Keratinocyte (primary cell): ENCODE results near the gene MYH9. TPM values are rescaled to one million over a fixed set of nuclear protein-coding genes. Genes with fewer than 3 reads are reported as not detected.
A peak's percentile ranks its signal among the peaks of the same experiment; 100 is the strongest.

Experiments used
- DNase-seq: peaks from one replicate; pipeline ENCODE4 v3.0.0-alpha.2; 2011; ENCODE audit warnings: low read depth, missing footprints, low spot score
- FAIRE-seq: peaks from 2 replicates; lab custom pipeline; 2011; peaks lifted over from hg19 to GRCh38; lab: Jason Lieb, UNC
- H2AFZ ChIP-seq: 2 replicates; pipeline ENCODE4 v1.6.0; 2012; ENCODE audit warnings: low read length, control low read depth, inconsistent platforms; ENCODE audit not compliant: control insufficient read depth
- H3K27ac ChIP-seq: 2 replicates; pipeline ENCODE4 v1.5.1; 2011; ENCODE audit warnings: low read length; ENCODE audit not compliant: control insufficient read depth, insufficient read depth
- H3K27me3 ChIP-seq: 3 replicates; pipeline ENCODE4 v1.6.0; 2011; ENCODE audit warnings: low read length; ENCODE audit not compliant: control insufficient read depth, insufficient read depth; ENCODE audit errors: extremely low read depth
- H3K36me3 ChIP-seq, 2 experiments: 2 replicates in 1 of 2; 3 replicates in 1 of 2; pipeline ENCODE4 v1.5.1; 2011; ENCODE audit warnings: low read length in 2 of 2, mild to moderate bottlenecking in 1 of 2; ENCODE audit not compliant: control insufficient read depth in 2 of 2, insufficient read depth in 2 of 2; ENCODE audit errors: extremely low read depth in 1 of 2
- H3K4me1 ChIP-seq: 3 replicates; pipeline ENCODE4 v1.5.1; 2011; ENCODE audit warnings: low read length; ENCODE audit not compliant: control insufficient read depth, insufficient read depth; ENCODE audit errors: extremely low read depth
- H3K4me2 ChIP-seq: 3 replicates; pipeline ENCODE4 v1.6.0; 2011; ENCODE audit warnings: low read depth, low read length; ENCODE audit not compliant: control insufficient read depth, insufficient read depth; ENCODE audit errors: extremely low read depth
- H3K4me3 ChIP-seq, 3 experiments: fragments of 200-600 bp in 1 of 3; sonication (generic) in 1 of 3; 2 replicates in 2 of 3; 3 replicates in 1 of 3; pipeline ENCODE4 v1.5.1; 2011 to 2016; ENCODE audit warnings: low read length in 3 of 3, mild to moderate bottlenecking in 3 of 3, control low read depth in 2 of 3, inconsistent platforms in 1 of 3, low read depth in 1 of 3, mixed read lengths in 1 of 3, mixed run types in 1 of 3, moderate library complexity in 1 of 3; ENCODE audit not compliant: control insufficient read depth in 2 of 3, insufficient read depth in 2 of 3; ENCODE audit errors: extremely low read depth in 1 of 3
- H3K79me2 ChIP-seq: 2 replicates; pipeline ENCODE4 v1.6.0; 2012; ENCODE audit warnings: low read length; ENCODE audit not compliant: control insufficient read depth, insufficient read depth
- H3K9ac ChIP-seq: 3 replicates; pipeline ENCODE4 v1.6.0; 2011; ENCODE audit warnings: low read length; ENCODE audit not compliant: control insufficient read depth, insufficient read depth; ENCODE audit errors: extremely low read depth
- H3K9me1 ChIP-seq: 3 replicates; pipeline ENCODE4 v1.6.0; 2011; ENCODE audit warnings: low read length; ENCODE audit not compliant: control insufficient read depth, insufficient read depth; ENCODE audit errors: extremely low read depth
- H3K9me3 ChIP-seq: 2 replicates; pipeline ENCODE4 v1.5.1; 2012; ENCODE audit warnings: low read depth, low read length; ENCODE audit not compliant: control insufficient read depth
- H4K20me1 ChIP-seq: 3 replicates; pipeline ENCODE4 v1.6.0; 2011; ENCODE audit warnings: low read length; ENCODE audit not compliant: control insufficient read depth, insufficient read depth; ENCODE audit errors: extremely low read depth
- CTCF ChIP-seq, 3 experiments: IDR thresholded peaks in 1 of 3; conservative IDR thresholded peaks in 1 of 3; optimal IDR thresholded peaks in 1 of 3; 2 replicates in 2 of 3; 3 replicates in 1 of 3; pipeline versions ENCODE3 to v1.5.1; 2011; ENCODE audit warnings: low read length in 3 of 3, mild to moderate bottlenecking in 3 of 3, moderate library complexity in 2 of 3, control low read depth in 1 of 3, inconsistent platforms in 1 of 3; ENCODE audit not compliant: insufficient read depth in 2 of 3; ENCODE audit errors: extremely low read depth in 1 of 3
- EZH2 ChIP-seq: IDR thresholded peaks from one replicate; pipeline ENCODE4 v1.6.1; 2012; ENCODE audit warnings: inconsistent platforms, mild to moderate bottlenecking, low read length, moderate library complexity
- dilution Hi-C: fragments of 300-500 bp; cut with MboI; formaldehyde crosslinking; loops from one replicate; pipeline ENCODE4 v1.7.0; 2020; ENCODE audit warnings: low sequenced_read_pairs; ENCODE audit not compliant: extremely low pct_ligation_motif_present
- polyA plus RNA-seq, 5 experiments: library from polyadenylated mRNA; depleted of rRNA in 3 of 5; stranded (reverse) in 3 of 5; stranded (forward) in 1 of 5; unstranded in 1 of 5; fragments of >200 nt; gene quantifications; 1 replicate in 1 of 5; 2 replicates in 3 of 5; 3 replicates in 1 of 5; pipeline versions ENCODE4 v1.2.1 to v1.2.3, GENCODE V29; 2011 to 2012; ENCODE audit warnings: missing spikeins in 2 of 5, low read depth in 1 of 5, low replicate concordance in 1 of 5

MYH9 gene
- polyA plus RNA-seq, 1 donor (not counting 4 experiments of a cell fraction or from before 2014, with no cell fraction given): 351 TPM

GRCh38 chr22:36318442-36318841 is 69.3 kb downstream of the MYH9 start:
- H3K4me3 ChIP-seq: no peak overlapping the region
- dilution Hi-C loops: no loop called here
- H3K9me1 ChIP-seq: peaks cover 2% of the 10 kb centered on the region
- no peak overlapping the region for H3K4me2 ChIP-seq
- peak overlapping the region; percentile 38 for H3K27ac ChIP-seq
- TF ChIP-seq CTCF (optimal IDR thresholded peaks at IDR 0.05 in 1 of 3, IDR thresholded peaks at IDR 0.05 in 1 of 3, conservative IDR thresholded peaks at IDR 0.05 in 1 of 3; ENCODE audit: extremely low read depth in 1 of 3, insufficient read depth in 2 of 3, low read length in 3 of 3) (no peak), EZH2 (no peak)
- peaks cover 27% of the 10 kb centered on the region for H4K20me1 ChIP-seq
- peaks cover 83% of the 10 kb centered on the region for H3K79me2 ChIP-seq
- FAIRE-seq (no peak), DNase-seq (no peak)
- H3K4me1 ChIP-seq: peaks cover 13% of the 10 kb centered on the region
- H3K27me3 ChIP-seq: no peaks in the 10 kb centered on the region
- H2AFZ ChIP-seq: no peak overlapping the region
- no peaks in the 10 kb centered on the region for H3K9me3 ChIP-seq
- no peak overlapping the region for H3K9ac ChIP-seq
- H3K36me3 ChIP-seq: peaks cover 56 to 88% of the 10 kb centered on the region in 2 experiments

- peak overlapping the region; percentile 38 for H3K27ac ChIP-seq
- dilution Hi-C loops: no loop called here
- H2AFZ ChIP-seq: no peak overlapping the region
- H3K4me1 ChIP-seq: peaks cover 13% of the 10 kb centered on the region
- FAIRE-seq (peak; percentile 75), DNase-seq (no peak)
- no peak overlapping the region for H3K4me2 ChIP-seq
- H4K20me1 ChIP-seq: peaks cover 28% of the 10 kb centered on the region
- TF ChIP-seq EZH2 (no peak), CTCF (optimal IDR thresholded peaks at IDR 0.05 in 1 of 3, IDR thresholded peaks at IDR 0.05 in 1 of 3, conservative IDR thresholded peaks at IDR 0.05 in 1 of 3; ENCODE audit: extremely low read depth in 1 of 3, insufficient read depth in 2 of 3, low read length in 3 of 3) (no peak)
- H3K9me3 ChIP-seq: no peaks in the 10 kb centered on the region
- H3K36me3 ChIP-seq: peaks cover 53 to 83% of the 10 kb centered on the region in 2 experiments
- H3K27me3 ChIP-seq: no peaks in the 10 kb centered on the region
- H3K9me1 ChIP-seq: peaks cover 2% of the 10 kb centered on the region
- no peak overlapping the region for H3K4me3 ChIP-seq
- peaks cover 77% of the 10 kb centered on the region for H3K79me2 ChIP-seq
- no peak overlapping the region for H3K9ac ChIP-seq
These were observed 70.0 kb downstream of the MYH9 start for GRCh38 chr22:36317658-36318271.
